HL-60 (cell line): ENCODE data around the gene SERPINB13.

ENCODE experiments used
- POLR2AphosphoS5 ChIP-seq: IDR thresholded peaks from 2 replicates; pipeline ENCODE4 v1.6.1; 2012; ENCODE audit warnings: low read depth
- SPI1 ChIP-seq: IDR thresholded peaks from 2 replicates; pipeline ENCODE4 v1.6.1; 2012; ENCODE audit warnings: low read depth, mild to moderate bottlenecking, borderline replicate concordance
- TF ChIP-seq, protein P1 (sequence below): IDR thresholded peaks from 2 replicates; pipeline ENCODE4 v1.6.1; 2012; ENCODE audit warnings: low read depth; ENCODE audit not compliant: insufficient replicate concordance
- TF ChIP-seq, protein P2 (sequence below): IDR thresholded peaks from one replicate; pipeline ENCODE4 v1.5.1; 2011; ENCODE audit warnings: low read length, control low read depth, inconsistent platforms; ENCODE audit not compliant: insufficient read depth

DNA sequence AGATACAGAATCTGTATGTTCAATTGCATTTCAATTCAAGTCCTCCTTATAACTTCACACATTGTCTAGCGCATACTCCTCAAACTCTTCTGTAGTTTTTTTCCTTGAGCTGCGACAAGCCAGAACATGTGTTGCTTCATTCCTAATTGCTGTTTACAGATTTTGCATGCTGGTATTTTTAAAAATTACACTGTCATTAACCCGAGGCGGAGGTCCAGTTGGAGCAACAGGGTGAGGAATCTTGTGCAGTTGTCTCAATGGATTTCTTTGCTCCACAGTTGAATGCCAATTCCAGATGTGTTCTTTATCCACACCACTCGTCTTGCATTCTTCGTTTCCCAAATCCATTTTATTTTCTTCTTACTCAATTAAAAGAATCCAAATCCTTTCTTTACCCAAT lies 16.4 kb upstream of the SERPINB13 start:
- TF ChIP-seq, protein P1, sequence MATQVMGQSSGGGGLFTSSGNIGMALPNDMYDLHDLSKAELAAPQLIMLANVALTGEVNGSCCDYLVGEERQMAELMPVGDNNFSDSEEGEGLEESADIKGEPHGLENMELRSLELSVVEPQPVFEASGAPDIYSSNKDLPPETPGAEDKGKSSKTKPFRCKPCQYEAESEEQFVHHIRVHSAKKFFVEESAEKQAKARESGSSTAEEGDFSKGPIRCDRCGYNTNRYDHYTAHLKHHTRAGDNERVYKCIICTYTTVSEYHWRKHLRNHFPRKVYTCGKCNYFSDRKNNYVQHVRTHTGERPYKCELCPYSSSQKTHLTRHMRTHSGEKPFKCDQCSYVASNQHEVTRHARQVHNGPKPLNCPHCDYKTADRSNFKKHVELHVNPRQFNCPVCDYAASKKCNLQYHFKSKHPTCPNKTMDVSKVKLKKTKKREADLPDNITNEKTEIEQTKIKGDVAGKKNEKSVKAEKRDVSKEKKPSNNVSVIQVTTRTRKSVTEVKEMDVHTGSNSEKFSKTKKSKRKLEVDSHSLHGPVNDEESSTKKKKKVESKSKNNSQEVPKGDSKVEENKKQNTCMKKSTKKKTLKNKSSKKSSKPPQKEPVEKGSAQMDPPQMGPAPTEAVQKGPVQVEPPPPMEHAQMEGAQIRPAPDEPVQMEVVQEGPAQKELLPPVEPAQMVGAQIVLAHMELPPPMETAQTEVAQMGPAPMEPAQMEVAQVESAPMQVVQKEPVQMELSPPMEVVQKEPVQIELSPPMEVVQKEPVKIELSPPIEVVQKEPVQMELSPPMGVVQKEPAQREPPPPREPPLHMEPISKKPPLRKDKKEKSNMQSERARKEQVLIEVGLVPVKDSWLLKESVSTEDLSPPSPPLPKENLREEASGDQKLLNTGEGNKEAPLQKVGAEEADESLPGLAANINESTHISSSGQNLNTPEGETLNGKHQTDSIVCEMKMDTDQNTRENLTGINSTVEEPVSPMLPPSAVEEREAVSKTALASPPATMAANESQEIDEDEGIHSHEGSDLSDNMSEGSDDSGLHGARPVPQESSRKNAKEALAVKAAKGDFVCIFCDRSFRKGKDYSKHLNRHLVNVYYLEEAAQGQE: no peak
- TF ChIP-seq, protein P2, sequence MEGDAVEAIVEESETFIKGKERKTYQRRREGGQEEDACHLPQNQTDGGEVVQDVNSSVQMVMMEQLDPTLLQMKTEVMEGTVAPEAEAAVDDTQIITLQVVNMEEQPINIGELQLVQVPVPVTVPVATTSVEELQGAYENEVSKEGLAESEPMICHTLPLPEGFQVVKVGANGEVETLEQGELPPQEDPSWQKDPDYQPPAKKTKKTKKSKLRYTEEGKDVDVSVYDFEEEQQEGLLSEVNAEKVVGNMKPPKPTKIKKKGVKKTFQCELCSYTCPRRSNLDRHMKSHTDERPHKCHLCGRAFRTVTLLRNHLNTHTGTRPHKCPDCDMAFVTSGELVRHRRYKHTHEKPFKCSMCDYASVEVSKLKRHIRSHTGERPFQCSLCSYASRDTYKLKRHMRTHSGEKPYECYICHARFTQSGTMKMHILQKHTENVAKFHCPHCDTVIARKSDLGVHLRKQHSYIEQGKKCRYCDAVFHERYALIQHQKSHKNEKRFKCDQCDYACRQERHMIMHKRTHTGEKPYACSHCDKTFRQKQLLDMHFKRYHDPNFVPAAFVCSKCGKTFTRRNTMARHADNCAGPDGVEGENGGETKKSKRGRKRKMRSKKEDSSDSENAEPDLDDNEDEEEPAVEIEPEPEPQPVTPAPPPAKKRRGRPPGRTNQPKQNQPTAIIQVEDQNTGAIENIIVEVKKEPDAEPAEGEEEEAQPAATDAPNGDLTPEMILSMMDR: no peak
- TF ChIP-seq POLR2AphosphoS5 (no peak), SPI1 (no peak)
